NT2/D1 (cell line): Measurements from ENCODE around the gene TMEM43.

Experiments used
- SUZ12 ChIP-seq: IDR thresholded peaks from 2 replicates; pipeline ENCODE4 v1.6.1; 2011; ENCODE audit not compliant: insufficient read length, insufficient read depth; ENCODE audit errors: extremely low read depth
- YY1 ChIP-seq: IDR thresholded peaks from 2 replicates; pipeline ENCODE4 v1.6.1; 2011; ENCODE audit not compliant: insufficient read length, insufficient read depth
- ZNF274 ChIP-seq: IDR thresholded peaks from 2 replicates; pipeline ENCODE4 v1.6.1; 2011; ENCODE audit warnings: mild to moderate bottlenecking, low read depth, low read length

DNA sequence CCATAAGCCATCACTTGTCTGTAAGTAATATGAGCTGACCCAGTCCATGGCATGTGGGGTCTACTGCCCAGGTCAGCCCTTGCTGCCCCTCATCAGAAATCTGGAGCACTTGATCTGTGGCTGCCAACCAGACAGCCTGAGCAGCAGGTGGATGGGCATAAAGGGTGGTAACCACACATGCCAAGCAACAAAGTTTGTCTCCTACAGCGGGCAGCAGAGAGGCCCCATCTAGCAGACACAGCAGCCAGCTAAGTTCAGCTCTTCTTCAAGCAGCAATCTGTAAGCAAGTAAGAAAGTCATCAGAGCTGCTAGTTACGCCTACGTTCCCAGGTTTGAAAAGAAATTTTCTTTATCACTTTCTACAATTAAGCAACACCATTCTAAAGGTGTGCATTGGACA lies 28.1 kb upstream of the TMEM43 start:
- TF ChIP-seq YY1 (no peak), ZNF274 (no peak), SUZ12 (no peak)
